GM10847 (cell line): ENCODE measurements around the gene GPR148.

Experiments used
- POLR2A ChIP-seq: IDR thresholded peaks from 2 replicates; pipeline ENCODE4 v1.6.1; 2011; ENCODE audit not compliant: insufficient read length; ENCODE audit errors: extremely low read depth

The GPR148 gene

GRCh38 chr2:130764035-130764820 lies 35.4 kb downstream of the GPR148 start:
- no peak for TF ChIP-seq POLR2A

GRCh38 chr2:130764821-130765115 lies 35.9 kb downstream of the GPR148 start:
- TF ChIP-seq POLR2A: no peak

GRCh38 chr2:130765464-130765863 lies 36.6 kb downstream of the GPR148 start:
- TF ChIP-seq POLR2A: no peak

GRCh38 chr2:130766037-130766436 lies 37.2 kb downstream of the GPR148 start:
- no peak for TF ChIP-seq POLR2A

- no peak for TF ChIP-seq POLR2A
Measured at GRCh38 chr2:130766711-130767407, 38.0 kb downstream of the GPR148 start.

DNA sequence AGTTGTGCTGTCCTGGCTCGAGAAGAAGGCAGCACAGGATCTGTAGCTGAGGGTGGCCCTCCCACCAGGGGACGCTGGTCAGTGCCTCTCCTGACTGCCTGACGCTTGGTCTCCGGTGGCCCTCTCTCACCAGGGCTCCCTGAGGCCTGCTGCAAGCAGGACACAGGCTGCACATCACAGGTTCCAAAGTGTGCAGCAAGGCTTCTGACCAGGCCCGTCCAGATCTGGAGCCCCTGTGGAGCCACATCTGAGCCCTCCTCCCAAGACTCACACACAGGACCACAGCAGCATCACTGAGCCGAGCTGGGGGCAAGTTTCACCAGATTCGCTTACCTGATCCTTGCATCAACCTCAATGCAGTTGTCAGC lies 38.5 kb downstream of the GPR148 start:
- TF ChIP-seq POLR2A: no peak

DNA sequence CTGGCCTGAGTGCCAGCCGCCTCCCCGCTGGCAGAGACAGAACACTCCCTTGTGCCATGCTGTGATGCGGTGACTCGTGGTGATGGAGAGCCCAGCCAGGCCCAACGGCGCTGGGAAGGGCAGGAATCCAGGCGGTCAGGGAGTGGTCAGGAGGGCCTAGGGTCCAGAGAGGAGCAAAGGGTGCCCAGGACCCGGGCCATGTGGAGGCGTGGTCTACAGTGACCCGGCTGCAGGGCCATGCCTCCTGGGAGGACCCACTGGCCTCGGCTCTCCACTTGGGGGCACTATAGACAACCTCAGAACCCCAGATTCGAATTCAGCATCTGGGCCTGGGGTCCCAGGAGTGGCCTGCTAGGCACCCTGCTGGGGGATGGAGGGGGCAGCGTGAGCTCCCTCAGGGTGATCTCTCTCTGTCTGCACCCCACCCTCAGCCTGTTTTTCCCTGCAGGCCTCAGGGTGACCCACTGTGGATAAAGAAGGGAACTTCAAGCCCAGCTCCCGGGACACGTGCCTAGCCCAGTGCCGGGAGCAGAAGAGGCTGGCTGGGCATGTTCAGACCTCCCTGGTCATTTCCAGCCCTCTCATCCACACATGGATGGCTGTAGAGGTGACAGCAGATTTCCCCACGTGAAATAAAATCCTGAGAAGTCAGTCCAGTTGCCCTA lies 39.5 kb downstream of the GPR148 start:
- TF ChIP-seq POLR2A: no peak

GRCh38 chr2:130769343-130769907 lies 40.6 kb downstream of the GPR148 start:
- TF ChIP-seq POLR2A: no peak

GRCh38 chr2:130776550-130776949 lies 47.7 kb downstream of the GPR148 start:
- TF ChIP-seq POLR2A: no peak

GRCh38 chr2:130778781-130779180 lies 49.9 kb downstream of the GPR148 start:
- no peak for TF ChIP-seq POLR2A
